Measurements from ENCODE around the gene PLET1. TPM values are rescaled to one million over a fixed set of nuclear protein-coding genes. Genes with fewer than 3 reads are reported as not detected.

The PLET1 gene
- total and polyA plus RNA-seq, 9 of the 15 experiments (the other 6 are each of a cell fraction or from before 2014, with no cell fraction given) = not detected

DNA sequence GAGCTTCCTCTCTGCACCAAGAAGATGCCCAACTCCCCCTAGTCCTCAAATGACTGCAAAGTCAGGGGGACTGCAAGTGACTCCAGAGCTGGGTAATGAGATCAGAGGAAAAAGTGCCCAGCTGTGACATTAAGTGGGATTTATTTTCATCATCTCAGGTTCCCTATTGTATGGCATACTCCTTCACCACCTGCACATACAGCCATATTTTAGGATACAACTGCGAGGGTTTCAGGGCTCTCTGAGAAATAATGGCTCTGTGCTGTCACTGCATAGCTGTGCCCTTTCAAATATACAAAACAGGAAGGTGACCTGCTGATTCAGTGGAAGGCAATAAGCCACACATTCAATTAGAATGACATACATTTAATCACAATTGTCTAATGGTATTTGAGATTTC is 45.6 kb upstream of the PLET1 start:
- FAIRE-seq (no peak), ATAC-seq (no peak), DNase-seq (ENCODE audit: extremely low read depth in 1 of 4, low spot score in 3 of 4) (no peak)
- ChIA-PET POLR2A (interaction anchor here (1.1 kb wide), 1 partner anchor 12 kb away, joined by 4 read pairs; no protein-coding TSS in a partner anchor), CTCF (ENCODE audit: low intra/inter-chr PET ratio) (no interaction called here)
- no peak overlapping the region for H3K9ac ChIP-seq (ENCODE audit: insufficient read depth in 1 of 2, low read depth in 2 of 2, low read length in 2 of 2)
- H3K4me2 ChIP-seq (ENCODE audit: insufficient read depth, low read length) = no peak overlapping the region
- WGBS (ENCODE audit: insufficient coverage, low coverage, missing lambda C conversion rate) = 0% methylated on average over 1 of the region's 1 CpG
- no peak overlapping the region for H3K27ac ChIP-seq (ENCODE audit: extremely low read depth, low read depth, low read length)
- peaks cover 5 to 21% of the 10 kb centered on the region in 2 experiments; a peak in 4 of 5 replicates for H3K27me3 ChIP-seq (ENCODE audit: control insufficient read depth in 2 of 2, insufficient read depth in 2 of 2, low read length in 2 of 2)
- H3K9me1 ChIP-seq (ENCODE audit: control insufficient read depth, insufficient read depth, low read length) = no peaks in the 10 kb centered on the region
- no peak overlapping the region for H3K4me3 ChIP-seq
- H3K79me2 ChIP-seq (ENCODE audit: control insufficient read depth, insufficient read depth, low read length) = no peaks in the 10 kb centered on the region
- H3K9me3 ChIP-seq (replicated peaks; ENCODE audit: control insufficient read depth, insufficient read depth, low read depth, low read length) = no peaks in the 10 kb centered on the region
- H4K20me1 ChIP-seq (replicated peaks; ENCODE audit: control insufficient read depth, insufficient read depth, low read length) = no peaks in the 10 kb centered on the region
- H3K4me1 ChIP-seq (replicated peaks in 1 of 2; ENCODE audit: control insufficient read depth in 2 of 2, insufficient read depth in 2 of 2, low read length in 2 of 2) = peaks cover 8 to 13% of the 10 kb centered on the region in 2 experiments; a peak in 4 of 5 replicates
- intact Hi-C loops (cut with micrococcal nuclease) (no loop called here), in situ Hi-C loops (cut with MboI) (no loop called here)
- no TSS peak for BruUV-seq (replicated peaks)
- H2AFZ ChIP-seq (ENCODE audit: low read depth, low read length) = no peak overlapping the region
- no peaks in the 10 kb centered on the region for H3K36me3 ChIP-seq (ENCODE audit: control insufficient read depth, insufficient read depth, low read length)
- TF ChIP-seq RAD21 (CRISPR knock-in tag; conservative IDR thresholded peaks at IDR 0.05 in 1 of 2, IDR thresholded peaks at IDR 0.05 in 1 of 2) (no peak), RHOXF2B (CRISPR knock-in tag; conservative IDR thresholded peaks at IDR 0.05) (no peak), CHD2 (IDR thresholded peaks at IDR 0.05; ENCODE audit: low read depth, low read length) (no peak), SMAD3 (CRISPR knock-in tag; conservative IDR thresholded peaks at IDR 0.05) (no peak)

DNA sequence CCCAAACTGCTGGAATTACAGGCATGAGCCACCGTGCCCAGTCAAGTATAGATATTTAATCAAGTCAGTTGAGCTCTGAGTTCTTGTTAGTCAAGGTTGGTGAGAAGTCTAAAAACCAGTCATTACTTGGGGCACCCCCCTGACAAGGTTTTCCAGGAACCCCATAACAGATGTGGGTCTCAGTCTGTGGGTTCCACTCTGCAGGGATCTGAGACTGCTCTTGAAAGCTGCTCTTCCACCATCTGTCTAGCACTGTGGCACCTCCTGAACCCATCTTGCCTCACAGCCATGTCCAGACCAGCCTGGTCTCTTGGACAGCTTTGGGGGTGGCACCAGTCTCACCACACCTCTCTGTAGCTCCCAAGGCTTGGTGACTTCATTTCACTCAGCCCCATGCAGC is 44.3 kb upstream of the PLET1 start:
- Histone ChIP-seq H3K27me3 (ENCODE audit: control insufficient read depth in 2 of 2, insufficient read depth in 2 of 2, low read length in 2 of 2) (peaks cover 0 to 22% of the 10 kb centered on the region in 2 experiments; a peak in 3 of 5 replicates), H3K9me3 (replicated peaks; ENCODE audit: control insufficient read depth, insufficient read depth, low read depth, low read length) (no peaks in the 10 kb centered on the region), H3K4me3 (no peak overlapping the region), H3K36me3 (ENCODE audit: control insufficient read depth, insufficient read depth, low read length) (no peaks in the 10 kb centered on the region), H3K9ac (ENCODE audit: insufficient read depth in 1 of 2, low read depth in 2 of 2, low read length in 2 of 2) (no peak overlapping the region), H3K4me1 (replicated peaks in 1 of 2; ENCODE audit: control insufficient read depth in 2 of 2, insufficient read depth in 2 of 2, low read length in 2 of 2) (peaks cover 8 to 13% of the 10 kb centered on the region in 2 experiments; a peak in 4 of 5 replicates), H3K9me1 (ENCODE audit: control insufficient read depth, insufficient read depth, low read length) (no peaks in the 10 kb centered on the region), H3K27ac (ENCODE audit: extremely low read depth, low read depth, low read length) (no peak overlapping the region), H4K20me1 (replicated peaks; ENCODE audit: control insufficient read depth, insufficient read depth, low read length) (no peaks in the 10 kb centered on the region), H3K4me2 (ENCODE audit: insufficient read depth, low read length) (no peak overlapping the region), H3K79me2 (ENCODE audit: control insufficient read depth, insufficient read depth, low read length) (no peaks in the 10 kb centered on the region), H2AFZ (ENCODE audit: low read depth, low read length) (no peak overlapping the region)
- BruUV-seq (replicated peaks) = no TSS peak
- ATAC-seq (no peak), FAIRE-seq (no peak), DNase-seq (ENCODE audit: extremely low read depth in 1 of 4, low spot score in 3 of 4) (no peak)
- ChIA-PET POLR2A (interaction anchor here (1.1 kb wide), 1 partner anchor 11 kb away, joined by 4 read pairs; no protein-coding TSS in a partner anchor), CTCF (ENCODE audit: low intra/inter-chr PET ratio) (no interaction called here)
- TF ChIP-seq, protein P1, sequence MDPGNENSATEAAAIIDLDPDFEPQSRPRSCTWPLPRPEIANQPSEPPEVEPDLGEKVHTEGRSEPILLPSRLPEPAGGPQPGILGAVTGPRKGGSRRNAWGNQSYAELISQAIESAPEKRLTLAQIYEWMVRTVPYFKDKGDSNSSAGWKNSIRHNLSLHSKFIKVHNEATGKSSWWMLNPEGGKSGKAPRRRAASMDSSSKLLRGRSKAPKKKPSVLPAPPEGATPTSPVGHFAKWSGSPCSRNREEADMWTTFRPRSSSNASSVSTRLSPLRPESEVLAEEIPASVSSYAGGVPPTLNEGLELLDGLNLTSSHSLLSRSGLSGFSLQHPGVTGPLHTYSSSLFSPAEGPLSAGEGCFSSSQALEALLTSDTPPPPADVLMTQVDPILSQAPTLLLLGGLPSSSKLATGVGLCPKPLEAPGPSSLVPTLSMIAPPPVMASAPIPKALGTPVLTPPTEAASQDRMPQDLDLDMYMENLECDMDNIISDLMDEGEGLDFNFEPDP (CRISPR knock-in tag; IDR thresholded peaks at IDR 0.05) = no peak
- 10% methylated on average over 1 of the region's 1 CpG for WGBS (ENCODE audit: insufficient coverage, low coverage, missing lambda C conversion rate)
- in situ Hi-C loops (cut with MboI) = no loop called here
- intact Hi-C loops (cut with micrococcal nuclease) = no loop called here
